GM12878 (cell line): ENCODE data around the gene RMND5A. TPM values are rescaled to one million over a fixed set of nuclear protein-coding genes. Genes with fewer than 3 reads are reported as not detected.

ENCODE experiments used
- ATAC-seq: fragments of 200-7000 bp; cut with Tn5 transposase; 3 replicates; pipeline ENCODE4 v1.9.1; 2020; ENCODE audit warnings: mild to moderate bottlenecking, moderate library complexity
- BruUV-seq: library from RNA; stranded (reverse); fragments of 400-500 nt; replicated peaks from 2 replicates; lab custom pipeline; 2021; lab: Mats Ljungman, UMichigan
- CTCF ChIA-PET: fragments of 300-600 bp; sonication (Branson Sonifier 250); formaldehyde crosslinking; extraction: SDS; loops from one replicate; lab custom pipeline; 2021; ENCODE audit warnings: inconsistent platforms; lab: Yijun Ruan, JAX
- POLR2A ChIA-PET: fragments of 350-600 bp; formaldehyde crosslinking; extraction: SDS; loops from one replicate; lab custom pipeline; 2021; ENCODE audit warnings: inconsistent platforms; lab: Charles Lee
- RAD21 ChIA-PET: fragments of 300-600 bp; sonication (Branson Sonifier 250); formaldehyde crosslinking; loops from one replicate; lab custom pipeline; 2023; ENCODE audit warnings: antibody characterized with exemption; ENCODE audit not compliant: unreplicated experiment; lab: Charles Lee
- SMC1A ChIA-PET: fragments of 300-600 bp; sonication (Branson Sonifier 250); formaldehyde crosslinking; loops from one replicate; lab custom pipeline; 2023; ENCODE audit not compliant: unreplicated experiment, uncharacterized antibody; lab: Charles Lee
- DNase-seq: peaks from one replicate; pipeline ENCODE4 v3.0.0-alpha.2; 2011; ENCODE audit warnings: low read depth, low spot score
- FAIRE-seq: peaks from 3 replicates; lab custom pipeline; 2011; peaks lifted over from hg19 to GRCh38; lab: Jason Lieb, UNC
- H2AFZ ChIP-seq: 2 replicates; pipeline ENCODE4 v1.6.0; 2011; ENCODE audit warnings: low read depth, low read length, control low read depth; ENCODE audit not compliant: control insufficient read depth
- H3K27ac ChIP-seq: 2 replicates; pipeline ENCODE4 v1.5.1; 2011; ENCODE audit warnings: control low read depth; ENCODE audit not compliant: control insufficient read depth, insufficient read depth
- H3K27me3 ChIP-seq, 2 experiments: replicated peaks in 1 of 2; 2 replicates each; pipeline versions ENCODE4 v1.6.0 to v1.6.1; 2011; ENCODE audit warnings: low read length in 1 of 2; ENCODE audit not compliant: control insufficient read depth in 2 of 2, insufficient read depth in 2 of 2
- H3K36me3 ChIP-seq, 2 experiments: 2 replicates each; pipeline ENCODE4 v1.5.1; 2011; ENCODE audit warnings: low read length in 1 of 2; ENCODE audit not compliant: control insufficient read depth in 2 of 2, insufficient read depth in 2 of 2
- H3K4me1 ChIP-seq: 2 replicates; pipeline ENCODE4 v1.6.1; 2011; ENCODE audit warnings: mild to moderate bottlenecking, low read length, moderate library complexity, mixed read lengths; ENCODE audit not compliant: control insufficient read depth, insufficient read depth
- H3K4me2 ChIP-seq: 2 replicates; pipeline ENCODE4 v1.6.0; 2011; ENCODE audit warnings: control low read depth; ENCODE audit not compliant: control insufficient read depth, insufficient read depth
- H3K4me3 ChIP-seq: fragments of 200-600 bp; sonication (generic); 2 replicates; pipeline ENCODE4 v1.5.1; 2016
- H3K79me2 ChIP-seq: 2 replicates; pipeline ENCODE4 v1.6.0; 2011; ENCODE audit warnings: low read length; ENCODE audit not compliant: control insufficient read depth, insufficient read depth
- H3K9ac ChIP-seq: 2 replicates; pipeline ENCODE4 v1.8.0; 2011; ENCODE audit warnings: low read length, control low read depth, mixed read lengths; ENCODE audit not compliant: control insufficient read depth, insufficient read depth
- H3K9me3 ChIP-seq: replicated peaks from 3 replicates; pipeline ENCODE4 v1.5.1; 2011; ENCODE audit warnings: mild to moderate bottlenecking, low read length; ENCODE audit not compliant: control insufficient read depth, insufficient read depth
- H4K20me1 ChIP-seq: 2 replicates; pipeline ENCODE4 v1.6.0; 2011; ENCODE audit not compliant: control insufficient read depth, insufficient read depth
- BMI1 ChIP-seq: fragments of 450-650 bp; IDR thresholded peaks from 2 replicates; pipeline ENCODE4 v1.6.1; 2016; ENCODE audit warnings: mild to moderate bottlenecking, moderate library complexity, borderline replicate concordance
- ZBTB33 ChIP-seq: fragments of 450-650 bp; IDR thresholded peaks from 2 replicates; pipeline ENCODE4 v1.6.1; 2017; ENCODE audit warnings: mild to moderate bottlenecking
- ZNF24 ChIP-seq: fragments of 450-650 bp; IDR thresholded peaks from 2 replicates; pipeline ENCODE4 v1.6.1; 2017; ENCODE audit warnings: antibody characterized with exemption, mild to moderate bottlenecking
- ZZZ3 ChIP-seq: IDR thresholded peaks from 2 replicates; pipeline ENCODE4 v1.6.1; 2011; ENCODE audit warnings: low read depth; ENCODE audit not compliant: control insufficient read depth, insufficient read length
- WGBS: methylation state at CpG from one replicate; pipeline ENCODE4 v1.1.6; 2016; ENCODE audit warnings: low lambda C conversion rate; ENCODE audit not compliant: insufficient replicate concordance, insufficient coverage; ENCODE audit errors: missing lambda C conversion rate; 5-methylcytosine and 5-hydroxymethylcytosine counted together
- in situ Hi-C: fragments of 300-500 bp; cut with MboI; formaldehyde crosslinking; loops from 9 replicates; pipeline ENCODE4 v1.14.3; 2018; ENCODE audit warnings: mixed read lengths
- intact Hi-C: fragments of 100-400 bp; cut with micrococcal nuclease; formaldehyde crosslinking; loops from one replicate; pipeline ENCODE4 v1.14.2; 2022; ENCODE audit not compliant: unreplicated experiment
- polyA plus RNA-seq, 11 experiments: library from polyadenylated mRNA; depleted of rRNA in 4 of 11; unstranded in 6 of 11; stranded (reverse) in 5 of 11; fragments of >200 nt; fragmentation: Nextera tagmentation in 4 of 11; fragmentation: Illumina TruSeq in 1 of 11; extraction: Ambion mirVana in 4 of 11; extraction: Trizol in 1 of 11; gene quantifications; 1 replicate in 1 of 11; 2 replicates in 10 of 11; pipeline versions ENCODE4 v1.2.1 to v1.2.3, GENCODE V29; 2011 to 2016; ENCODE audit warnings: inconsistent platforms in 2 of 11, missing spikeins in 2 of 11, low read depth in 1 of 11
- total RNA-seq, 4 experiments: library from RNA; depleted of rRNA in 3 of 4; stranded (reverse); fragments of >200 nt in 3 of 4; fragmentation: Illumina TruSeq in 1 of 4; extraction: Trizol in 1 of 4; gene quantifications; 2 replicates each; pipeline versions ENCODE4 v1.2.1 to v1.2.3, GENCODE V29; 2013 to 2021

The RMND5A gene
- total and polyA plus RNA-seq, 10 of the 15 experiments (the other 5 are each of a cell fraction or from before 2014, with no cell fraction given) = 8.3 to 33.6 (median 23.2) TPM

DNA sequence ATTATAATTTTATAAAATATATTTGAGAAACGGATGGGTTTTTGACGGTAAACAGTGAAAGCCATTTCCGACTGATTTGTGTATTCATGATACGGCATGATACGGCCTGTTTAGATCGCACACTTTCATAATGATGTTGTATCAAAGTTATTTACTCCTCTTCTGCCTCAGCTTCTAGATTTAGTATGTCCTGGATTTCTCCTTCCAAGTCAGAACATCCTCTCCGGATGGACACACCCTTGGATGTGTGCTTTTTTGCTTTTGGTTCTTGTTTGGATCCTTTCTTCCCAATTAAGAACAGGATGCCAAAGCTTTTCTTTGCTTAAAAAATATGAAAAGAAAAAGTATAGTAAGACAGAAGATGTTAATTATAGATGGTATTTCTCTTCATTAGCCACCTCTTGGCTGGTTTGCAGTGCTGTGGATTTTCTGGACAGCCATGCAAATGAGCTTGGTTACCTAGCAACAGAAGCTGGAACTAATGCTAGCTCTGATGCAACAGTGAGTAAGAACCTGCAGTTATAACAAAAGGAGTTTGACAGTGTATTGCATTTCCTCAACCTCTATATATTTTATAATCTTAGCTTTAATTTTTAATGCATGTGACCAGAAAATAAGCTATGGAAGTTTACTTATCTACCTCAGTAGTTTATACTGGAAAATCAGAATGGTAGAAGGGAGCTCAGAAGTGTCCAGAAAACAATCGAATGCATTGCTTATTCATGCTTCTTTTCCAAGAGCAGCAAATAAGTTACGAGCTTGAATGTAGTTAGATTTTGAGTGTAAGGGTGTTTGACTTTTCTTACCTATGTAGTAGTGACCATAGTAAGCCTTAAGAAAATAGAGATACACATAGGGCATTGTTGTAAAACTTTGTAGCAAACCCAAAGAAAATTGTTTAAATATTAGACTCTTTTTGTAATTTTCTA lies 27.9 kb downstream of the RMND5A start:
- H3K4me2 ChIP-seq = no peak overlapping the region
- H3K9ac ChIP-seq = no peak overlapping the region
- H3K79me2 ChIP-seq = peaks cover 4% of the 10 kb centered on the region
- no TSS peak for BruUV-seq
- H3K36me3 ChIP-seq = peaks cover 2 to 11% of the 10 kb centered on the region in 2 experiments; a peak in 2 of 4 replicates
- ChIA-PET RAD21 (no interaction called here), CTCF (interaction anchor here (0.9 to 3.7 kb wide), 3 partner anchors 16 to 57 kb away, joined by 3 to 23 read pairs (median 3); no protein-coding TSS in a partner anchor), POLR2A (interaction anchor here (0.8 kb wide), 1 partner anchor 9 kb away, joined by 3 read pairs; no protein-coding TSS in a partner anchor), SMC1A (interaction anchor here (0.5 to 1.9 kb wide), 3 partner anchors 16 to 307 kb away, joined by 3 to 10 read pairs (median 4); no protein-coding TSS in a partner anchor)
- WGBS = 98% methylated on average over 9 of the region's 9 CpGs
- FAIRE-seq (no peak), ATAC-seq (peak; percentile 71), DNase-seq (no peak)
- no peaks in the 10 kb centered on the region for H3K27me3 ChIP-seq
- H2AFZ ChIP-seq = no peak overlapping the region
- 0 out of 2 replicates have a peak, but pooled peaks have one; percentile 64 for TF ChIP-seq BMI1
- no peak for TF ChIP-seq ZZZ3
- no peak for TF ChIP-seq ZBTB33
- peak; percentile 70; the same call in 1 of the 2 replicates for TF ChIP-seq ZNF24
- no peak overlapping the region for H3K27ac ChIP-seq
- H3K4me3 ChIP-seq = no peak overlapping the region
- in situ Hi-C loops = no loop called here
- intact Hi-C loops = no loop called here
- no peaks in the 10 kb centered on the region for H4K20me1 ChIP-seq
- H3K4me1 ChIP-seq = no peaks in the 10 kb centered on the region
- H3K9me3 ChIP-seq = peaks cover 4% of the 10 kb centered on the region
